ENCODE measurements around the gene TRAF2. TPM values are rescaled to one million over a fixed set of nuclear protein-coding genes. Genes with fewer than 3 reads are reported as not detected.

TRAF2 gene
- total and polyA plus RNA-seq, 9 of the 15 experiments (the other 6 are each of a cell fraction or from before 2014, with no cell fraction given) = 0.24 to 45.2 (median 18.0) TPM

DNA sequence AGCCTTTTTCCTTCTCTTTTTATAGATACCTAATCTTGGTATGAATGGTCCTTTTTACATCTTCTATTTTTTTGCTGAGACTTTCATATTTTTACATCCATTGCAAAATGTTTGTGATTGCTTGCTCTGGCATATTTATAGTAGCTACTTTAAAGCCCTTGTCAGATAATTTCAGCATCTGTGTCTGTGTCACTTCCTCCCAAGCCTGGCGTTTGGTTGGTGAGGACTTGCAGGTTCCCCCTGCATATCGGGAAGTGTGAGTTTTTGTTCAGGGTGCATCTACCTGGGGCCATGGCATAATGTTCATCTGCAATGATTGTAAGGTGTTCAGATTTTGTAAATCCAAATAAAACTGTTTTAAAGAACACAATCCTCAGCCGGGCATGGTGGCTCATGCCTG, 49.3 kb downstream of the TRAF2 start:
- H3K36me3 ChIP-seq (ENCODE audit: control insufficient read depth, insufficient read depth, low read length) = peaks cover 48% of the 10 kb centered on the region; the same call in 2 of the 3 replicates
- no peaks in the 10 kb centered on the region for H4K20me1 ChIP-seq (replicated peaks; ENCODE audit: control insufficient read depth, insufficient read depth, low read length)
- peaks cover 3% of the 10 kb centered on the region for H3K9me1 ChIP-seq (ENCODE audit: control insufficient read depth, insufficient read depth, low read length)
- H3K4me1 ChIP-seq (replicated peaks in 1 of 2; ENCODE audit: control insufficient read depth in 2 of 2, insufficient read depth in 2 of 2, low read length in 2 of 2) = peaks cover 0 to 19% of the 10 kb centered on the region in 2 experiments; a peak in 1 of 5 replicates
- DNase-seq (ENCODE audit: extremely low read depth in 1 of 4, low spot score in 3 of 4) (no peak), FAIRE-seq (no peak), ATAC-seq (no peak)
- H3K4me3 ChIP-seq = no peak overlapping the region
- no peaks in the 10 kb centered on the region for H3K79me2 ChIP-seq (ENCODE audit: control insufficient read depth, insufficient read depth, low read length)
- no peaks in the 10 kb centered on the region for H3K9me3 ChIP-seq (replicated peaks; ENCODE audit: control insufficient read depth, insufficient read depth, low read depth, low read length)
- intact Hi-C loops (cut with micrococcal nuclease) = no loop called here
- BruUV-seq (replicated peaks) = no TSS peak
- in situ Hi-C loops (cut with MboI) = no loop called here
- H3K27me3 ChIP-seq (ENCODE audit: control insufficient read depth in 2 of 2, insufficient read depth in 2 of 2, low read length in 2 of 2) = no peaks in the 10 kb centered on the region
- CTCF ChIA-PET (ENCODE audit: low intra/inter-chr PET ratio) = no interaction called here
- no peak overlapping the region for H3K9ac ChIP-seq (ENCODE audit: insufficient read depth in 1 of 2, low read depth in 2 of 2, low read length in 2 of 2)
- POLR2A ChIA-PET = interaction anchor here (0.7 kb wide), 1 partner anchor 25 kb away, joined by 3 read pairs; no protein-coding TSS in a partner anchor
- H3K27ac ChIP-seq (ENCODE audit: extremely low read depth, low read depth, low read length) = no peak overlapping the region
- H3K4me2 ChIP-seq (ENCODE audit: insufficient read depth, low read length) = no peak overlapping the region
- H2AFZ ChIP-seq (ENCODE audit: low read depth, low read length) = no peak overlapping the region
- 86% methylated on average over 3 of the region's 3 CpGs for WGBS (ENCODE audit: insufficient coverage, low coverage, missing lambda C conversion rate)
- TF ChIP-seq ZNF316 (IDR thresholded peaks at IDR 0.05) = peak; percentile 38
- TF ChIP-seq, protein P1, sequence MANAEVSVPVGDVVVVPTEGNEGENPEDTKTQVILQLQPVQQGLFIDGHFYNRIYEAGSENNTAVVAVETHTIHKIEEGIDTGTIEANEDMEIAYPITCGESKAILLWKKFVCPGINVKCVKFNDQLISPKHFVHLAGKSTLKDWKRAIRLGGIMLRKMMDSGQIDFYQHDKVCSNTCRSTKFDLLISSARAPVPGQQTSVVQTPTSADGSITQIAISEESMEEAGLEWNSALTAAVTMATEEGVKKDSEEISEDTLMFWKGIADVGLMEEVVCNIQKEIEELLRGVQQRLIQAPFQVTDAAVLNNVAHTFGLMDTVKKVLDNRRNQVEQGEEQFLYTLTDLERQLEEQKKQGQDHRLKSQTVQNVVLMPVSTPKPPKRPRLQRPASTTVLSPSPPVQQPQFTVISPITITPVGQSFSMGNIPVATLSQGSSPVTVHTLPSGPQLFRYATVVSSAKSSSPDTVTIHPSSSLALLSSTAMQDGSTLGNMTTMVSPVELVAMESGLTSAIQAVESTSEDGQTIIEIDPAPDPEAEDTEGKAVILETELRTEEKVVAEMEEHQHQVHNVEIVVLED (CRISPR knock-in tag; IDR thresholded peaks at IDR 0.05) = no peak

DNA sequence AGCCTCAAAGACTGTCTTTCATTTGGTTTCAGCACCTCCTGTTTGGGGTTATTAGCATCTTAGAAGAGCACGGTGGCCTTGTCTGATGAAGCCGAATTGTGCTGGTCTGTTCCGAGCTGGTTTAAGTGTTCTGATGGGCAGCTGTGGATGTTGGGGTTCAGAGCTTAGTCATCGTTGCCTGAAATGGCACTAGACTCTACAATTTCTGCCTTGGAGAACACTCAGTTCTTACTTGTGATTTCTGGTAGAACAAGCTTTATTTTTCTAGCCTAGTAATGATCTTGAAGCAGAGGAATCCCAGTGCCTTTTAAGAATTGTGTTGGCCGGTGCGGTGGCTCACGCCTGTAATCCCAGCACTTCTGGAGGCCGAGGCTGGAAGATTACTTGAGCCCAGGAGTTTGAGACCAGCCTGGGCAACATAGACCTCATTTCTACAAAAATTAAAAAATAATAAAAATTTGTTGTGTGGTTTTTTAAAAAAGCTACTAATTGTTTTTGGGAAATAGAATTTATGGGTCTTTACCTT, 50.4 kb downstream of the TRAF2 start:
- Histone ChIP-seq H3K4me2 (ENCODE audit: insufficient read depth, low read length) (no peak overlapping the region), H3K9me3 (replicated peaks; ENCODE audit: control insufficient read depth, insufficient read depth, low read depth, low read length) (no peaks in the 10 kb centered on the region), H3K27me3 (ENCODE audit: control insufficient read depth in 2 of 2, insufficient read depth in 2 of 2, low read length in 2 of 2) (no peaks in the 10 kb centered on the region), H3K4me1 (replicated peaks in 1 of 2; ENCODE audit: control insufficient read depth in 2 of 2, insufficient read depth in 2 of 2, low read length in 2 of 2) (peaks cover 0 to 30% of the 10 kb centered on the region in 2 experiments; a peak in 1 of 5 replicates), H4K20me1 (replicated peaks; ENCODE audit: control insufficient read depth, insufficient read depth, low read length) (no peaks in the 10 kb centered on the region), H2AFZ (ENCODE audit: low read depth, low read length) (no peak overlapping the region), H3K79me2 (ENCODE audit: control insufficient read depth, insufficient read depth, low read length) (peaks cover 2% of the 10 kb centered on the region; the same call in 1 of the 3 replicates), H3K9me1 (ENCODE audit: control insufficient read depth, insufficient read depth, low read length) (peaks cover 3% of the 10 kb centered on the region), H3K27ac (ENCODE audit: extremely low read depth, low read depth, low read length) (peak overlapping the region; percentile 1; the same call in 1 of the 3 replicates), H3K4me3 (no peak overlapping the region), H3K36me3 (ENCODE audit: control insufficient read depth, insufficient read depth, low read length) (peaks cover 58% of the 10 kb centered on the region; the same call in 2 of the 3 replicates), H3K9ac (ENCODE audit: insufficient read depth in 1 of 2, low read depth in 2 of 2, low read length in 2 of 2) (no peak overlapping the region)
- ChIA-PET POLR2A (interaction anchor here (0.6 to 2.4 kb wide), 5 partner anchors 9 to 34 kb away, joined by 3 to 19 read pairs (median 6); no protein-coding TSS in a partner anchor), CTCF (ENCODE audit: low intra/inter-chr PET ratio) (no interaction called here)
- ATAC-seq = no peak
- in situ Hi-C loops (cut with MboI) (no loop called here), intact Hi-C loops (cut with micrococcal nuclease) (no loop called here)
- WGBS (ENCODE audit: insufficient coverage, low coverage, missing lambda C conversion rate) = 73% methylated on average over 8 of the region's 8 CpGs
- DNase-seq (ENCODE audit: extremely low read depth in 1 of 4, low spot score in 3 of 4) = no peak
- BruUV-seq (replicated peaks) = no TSS peak
- peak; percentile 37 for FAIRE-seq
- TF ChIP-seq, protein P2, sequence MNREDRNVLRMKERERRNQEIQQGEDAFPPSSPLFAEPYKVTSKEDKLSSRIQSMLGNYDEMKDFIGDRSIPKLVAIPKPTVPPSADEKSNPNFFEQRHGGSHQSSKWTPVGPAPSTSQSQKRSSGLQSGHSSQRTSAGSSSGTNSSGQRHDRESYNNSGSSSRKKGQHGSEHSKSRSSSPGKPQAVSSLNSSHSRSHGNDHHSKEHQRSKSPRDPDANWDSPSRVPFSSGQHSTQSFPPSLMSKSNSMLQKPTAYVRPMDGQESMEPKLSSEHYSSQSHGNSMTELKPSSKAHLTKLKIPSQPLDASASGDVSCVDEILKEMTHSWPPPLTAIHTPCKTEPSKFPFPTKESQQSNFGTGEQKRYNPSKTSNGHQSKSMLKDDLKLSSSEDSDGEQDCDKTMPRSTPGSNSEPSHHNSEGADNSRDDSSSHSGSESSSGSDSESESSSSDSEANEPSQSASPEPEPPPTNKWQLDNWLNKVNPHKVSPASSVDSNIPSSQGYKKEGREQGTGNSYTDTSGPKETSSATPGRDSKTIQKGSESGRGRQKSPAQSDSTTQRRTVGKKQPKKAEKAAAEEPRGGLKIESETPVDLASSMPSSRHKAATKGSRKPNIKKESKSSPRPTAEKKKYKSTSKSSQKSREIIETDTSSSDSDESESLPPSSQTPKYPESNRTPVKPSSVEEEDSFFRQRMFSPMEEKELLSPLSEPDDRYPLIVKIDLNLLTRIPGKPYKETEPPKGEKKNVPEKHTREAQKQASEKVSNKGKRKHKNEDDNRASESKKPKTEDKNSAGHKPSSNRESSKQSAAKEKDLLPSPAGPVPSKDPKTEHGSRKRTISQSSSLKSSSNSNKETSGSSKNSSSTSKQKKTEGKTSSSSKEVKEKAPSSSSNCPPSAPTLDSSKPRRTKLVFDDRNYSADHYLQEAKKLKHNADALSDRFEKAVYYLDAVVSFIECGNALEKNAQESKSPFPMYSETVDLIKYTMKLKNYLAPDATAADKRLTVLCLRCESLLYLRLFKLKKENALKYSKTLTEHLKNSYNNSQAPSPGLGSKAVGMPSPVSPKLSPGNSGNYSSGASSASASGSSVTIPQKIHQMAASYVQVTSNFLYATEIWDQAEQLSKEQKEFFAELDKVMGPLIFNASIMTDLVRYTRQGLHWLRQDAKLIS (CRISPR knock-in tag; IDR thresholded peaks at IDR 0.05) = no peak
- TF ChIP-seq POLR2H (tag; IDR thresholded peaks at IDR 0.05; ENCODE audit: low read depth) (no peak), GATAD2A (IDR thresholded peaks at IDR 0.05) (no peak), PYGO2 (tag; IDR thresholded peaks at IDR 0.05) (no peak)
- TF ChIP-seq, protein P3, sequence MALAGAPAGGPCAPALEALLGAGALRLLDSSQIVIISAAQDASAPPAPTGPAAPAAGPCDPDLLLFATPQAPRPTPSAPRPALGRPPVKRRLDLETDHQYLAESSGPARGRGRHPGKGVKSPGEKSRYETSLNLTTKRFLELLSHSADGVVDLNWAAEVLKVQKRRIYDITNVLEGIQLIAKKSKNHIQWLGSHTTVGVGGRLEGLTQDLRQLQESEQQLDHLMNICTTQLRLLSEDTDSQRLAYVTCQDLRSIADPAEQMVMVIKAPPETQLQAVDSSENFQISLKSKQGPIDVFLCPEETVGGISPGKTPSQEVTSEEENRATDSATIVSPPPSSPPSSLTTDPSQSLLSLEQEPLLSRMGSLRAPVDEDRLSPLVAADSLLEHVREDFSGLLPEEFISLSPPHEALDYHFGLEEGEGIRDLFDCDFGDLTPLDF (CRISPR knock-in tag; IDR thresholded peaks at IDR 0.05) = no peak
- TF ChIP-seq, protein P4, sequence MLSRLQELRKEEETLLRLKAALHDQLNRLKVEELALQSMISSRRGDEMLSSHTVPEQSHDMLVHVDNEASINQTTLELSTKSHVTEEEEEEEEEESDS (CRISPR knock-in tag; IDR thresholded peaks at IDR 0.05) = no peak
